ENCODE measurements around the gene KCNQ2. TPM values are rescaled to one million over a fixed set of nuclear protein-coding genes. Genes with fewer than 3 reads are reported as not detected.

The KCNQ2 gene
- polyA plus RNA-seq, 3 donors: not detected

- Mint-ChIP-seq H3K27me3 (ENCODE audit: low read depth in 3 of 3) (peaks cover 48 to 69% (median 49%) of the 10 kb centered on the region in 3 donors), H3K9me3 (peaks cover 13 to 20% (median 18%) of the 10 kb centered on the region in 7 donors), H3K36me3 (no peaks in the 10 kb centered on the region), H3K4me3 (peak overlapping the region in 1 of 2 donors; percentile 35), H3K27ac (peak overlapping the region in 1 of 7 donors; percentile 20), H3K4me1 (peaks cover 5% of the 10 kb centered on the region)
- H2AFZ ChIP-seq (ENCODE audit: insufficient read depth, low read depth, low read length, poor library complexity, severe bottlenecking): no peak overlapping the region
- H3K27ac ChIP-seq (ENCODE audit: low read depth in 1 of 2, low read length in 2 of 2): no peak overlapping the region
- TF ChIP-seq, protein P1, sequence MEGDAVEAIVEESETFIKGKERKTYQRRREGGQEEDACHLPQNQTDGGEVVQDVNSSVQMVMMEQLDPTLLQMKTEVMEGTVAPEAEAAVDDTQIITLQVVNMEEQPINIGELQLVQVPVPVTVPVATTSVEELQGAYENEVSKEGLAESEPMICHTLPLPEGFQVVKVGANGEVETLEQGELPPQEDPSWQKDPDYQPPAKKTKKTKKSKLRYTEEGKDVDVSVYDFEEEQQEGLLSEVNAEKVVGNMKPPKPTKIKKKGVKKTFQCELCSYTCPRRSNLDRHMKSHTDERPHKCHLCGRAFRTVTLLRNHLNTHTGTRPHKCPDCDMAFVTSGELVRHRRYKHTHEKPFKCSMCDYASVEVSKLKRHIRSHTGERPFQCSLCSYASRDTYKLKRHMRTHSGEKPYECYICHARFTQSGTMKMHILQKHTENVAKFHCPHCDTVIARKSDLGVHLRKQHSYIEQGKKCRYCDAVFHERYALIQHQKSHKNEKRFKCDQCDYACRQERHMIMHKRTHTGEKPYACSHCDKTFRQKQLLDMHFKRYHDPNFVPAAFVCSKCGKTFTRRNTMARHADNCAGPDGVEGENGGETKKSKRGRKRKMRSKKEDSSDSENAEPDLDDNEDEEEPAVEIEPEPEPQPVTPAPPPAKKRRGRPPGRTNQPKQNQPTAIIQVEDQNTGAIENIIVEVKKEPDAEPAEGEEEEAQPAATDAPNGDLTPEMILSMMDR (IDR thresholded peaks at IDR 0.05): no peak
- H3K79me2 ChIP-seq (ENCODE audit: insufficient read depth, low read length): no peaks in the 10 kb centered on the region
- H3K9me3 ChIP-seq (replicated peaks in 1 of 2; ENCODE audit: control insufficient read depth in 1 of 2, insufficient read depth in 1 of 2, low read length in 2 of 2): peaks cover 18 to 20% of the 10 kb centered on the region in 2 donors
- H3K27me3 ChIP-seq (ENCODE audit: control insufficient read depth in 2 of 2, insufficient read depth in 2 of 2, low read length in 2 of 2): peaks cover 9 to 45% of the 10 kb centered on the region in 2 donors
- no peaks in the 10 kb centered on the region for H4K20me1 ChIP-seq (ENCODE audit: insufficient read depth, low read length)
- peaks cover 8 to 17% of the 10 kb centered on the region in 2 donors for H3K4me1 ChIP-seq (ENCODE audit: control insufficient read depth in 1 of 2, insufficient read depth in 2 of 2, low read length in 2 of 2)
- no peaks in the 10 kb centered on the region for H3K36me3 ChIP-seq (replicated peaks in 1 of 2; ENCODE audit: control insufficient read depth in 1 of 2, insufficient read depth in 2 of 2, low read length in 2 of 2)
- no peak overlapping the region for H3K4me3 ChIP-seq (replicated peaks in 1 of 3; ENCODE audit: low read depth in 2 of 3, low read length in 3 of 3)
- DNase-seq: no peak
- 90% methylated on average over 25 of the region's 27 CpGs for WGBS (ENCODE audit: insufficient coverage)
- no peak overlapping the region for H3K9ac ChIP-seq (ENCODE audit: insufficient read depth, low read length, poor library complexity, severe bottlenecking)
- no peak overlapping the region for H3K4me2 ChIP-seq (replicated peaks; ENCODE audit: extremely low read depth, low read length, poor library complexity, severe bottlenecking)
- intact Hi-C loops (cut with micrococcal nuclease): no loop called here
Measured at GRCh38 chr20:63500902-63501817, 28.7 kb upstream of the KCNQ2 start.

- Histone ChIP-seq H3K36me3 (replicated peaks in 1 of 2; ENCODE audit: control insufficient read depth in 1 of 2, insufficient read depth in 2 of 2, low read length in 2 of 2) (no peaks in the 10 kb centered on the region), H3K79me2 (ENCODE audit: insufficient read depth, low read length) (no peaks in the 10 kb centered on the region), H3K9me3 (replicated peaks in 1 of 2; ENCODE audit: control insufficient read depth in 1 of 2, insufficient read depth in 1 of 2, low read length in 2 of 2) (peaks cover 11 to 16% of the 10 kb centered on the region in 2 donors), H3K27me3 (ENCODE audit: control insufficient read depth in 2 of 2, insufficient read depth in 2 of 2, low read length in 2 of 2) (peaks cover 9 to 43% of the 10 kb centered on the region in 2 donors), H3K4me1 (ENCODE audit: control insufficient read depth in 1 of 2, insufficient read depth in 2 of 2, low read length in 2 of 2) (peaks cover 8 to 20% of the 10 kb centered on the region in 2 donors), H3K27ac (ENCODE audit: low read depth in 1 of 2, low read length in 2 of 2) (no peak overlapping the region), H3K4me2 (replicated peaks; ENCODE audit: extremely low read depth, low read length, poor library complexity, severe bottlenecking) (no peak overlapping the region), H3K4me3 (replicated peaks in 1 of 3; ENCODE audit: low read depth in 2 of 3, low read length in 3 of 3) (no peak overlapping the region), H2AFZ (ENCODE audit: insufficient read depth, low read depth, low read length, poor library complexity, severe bottlenecking) (no peak overlapping the region), H4K20me1 (ENCODE audit: insufficient read depth, low read length) (no peaks in the 10 kb centered on the region), H3K9ac (ENCODE audit: insufficient read depth, low read length, poor library complexity, severe bottlenecking) (no peak overlapping the region)
- intact Hi-C loops (cut with micrococcal nuclease): no loop called here
- Mint-ChIP-seq H3K36me3 (no peaks in the 10 kb centered on the region), H3K9me3 (peaks cover 10 to 16% (median 12%) of the 10 kb centered on the region in 7 donors), H3K4me1 (peaks cover 5% of the 10 kb centered on the region), H3K27ac (no peak overlapping the region), H3K27me3 (ENCODE audit: low read depth in 3 of 3) (peaks cover 47 to 75% (median 49%) of the 10 kb centered on the region in 3 donors), H3K4me3 (peak overlapping the region in 1 of 2 donors; percentile 39)
- DNase-seq: no peak
- 94% methylated on average over 9 of the region's 24 CpGs for WGBS (ENCODE audit: insufficient coverage)
- TF ChIP-seq, protein P1 (IDR thresholded peaks at IDR 0.05): no peak
Measured at GRCh38 chr20:63500151-63500901, 27.9 kb upstream of the KCNQ2 start.
